Dendritic cell treated with granulocyte-macrophage colony-stimulating factor and Interleukin-4, amounts not matched to agents 40 ng/mL and 50 ng/mL, for 4 days (primary cell): ENCODE results near the gene CFAP300.

Experiments
- H3K27ac Mint-ChIP-seq: one replicate; pipeline ENCODE4 v1.8.0; 2022; ENCODE audit warnings: mild to moderate bottlenecking, mixed read lengths
- H3K27me3 Mint-ChIP-seq: one replicate; pipeline ENCODE4 v1.8.0; 2022; ENCODE audit warnings: mild to moderate bottlenecking, mixed read lengths
- H3K36me3 Mint-ChIP-seq: one replicate; pipeline ENCODE4 v1.8.0; 2022; ENCODE audit warnings: low read depth, mixed read lengths
- H3K4me1 Mint-ChIP-seq: one replicate; pipeline ENCODE4 v1.8.0; 2022; ENCODE audit warnings: low read depth, mixed read lengths
- H3K4me3 Mint-ChIP-seq: one replicate; pipeline ENCODE4 v1.8.0; 2022; ENCODE audit warnings: mild to moderate bottlenecking, moderate library complexity, mixed read lengths
- H3K9me3 Mint-ChIP-seq: one replicate; pipeline ENCODE4 v1.8.0; 2022; ENCODE audit warnings: mixed read lengths
- intact Hi-C: fragments of 100-400 bp; cut with micrococcal nuclease; formaldehyde crosslinking; loops from one replicate; pipeline ENCODE4 v1.15.0; 2022

CFAP300 gene

DNA sequence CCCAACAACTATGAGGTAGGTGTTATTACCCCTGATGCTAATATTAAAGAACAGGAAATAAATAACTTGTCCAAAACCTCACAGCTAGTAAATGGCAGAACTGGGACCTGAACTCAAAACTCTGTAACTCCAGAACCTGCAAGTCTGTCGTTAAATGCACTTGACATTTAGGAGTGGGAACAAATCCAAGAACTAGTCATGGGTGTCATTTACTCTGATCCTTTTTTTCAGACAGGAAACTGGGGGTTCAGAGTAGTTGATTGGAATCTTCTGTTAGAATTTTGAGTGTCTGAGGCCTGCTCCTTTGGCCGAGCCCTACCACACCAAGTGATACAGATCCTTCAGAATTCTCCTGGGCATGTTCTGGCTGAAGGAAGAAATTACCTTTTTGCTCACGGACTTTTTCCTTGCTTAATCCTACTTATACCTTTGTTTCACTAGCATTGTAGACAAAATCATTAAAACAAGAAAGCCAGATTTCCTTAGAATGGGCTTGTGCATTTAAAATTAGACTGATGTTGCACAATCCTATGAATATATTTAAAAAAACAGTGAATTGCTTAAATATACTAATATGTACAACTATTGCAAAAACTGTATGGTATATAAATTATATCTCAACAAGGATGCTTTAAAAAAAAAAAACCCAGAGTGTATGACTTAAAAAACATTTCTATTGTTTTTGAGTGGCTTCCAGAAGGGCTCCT is 61.6 kb downstream of the CFAP300 start:
- Mint-ChIP-seq H3K27me3 (peaks cover 68% of the 10 kb centered on the region), H3K27ac (no peak overlapping the region), H3K4me1 (peaks cover 11% of the 10 kb centered on the region), H3K9me3 (no peaks in the 10 kb centered on the region), H3K36me3 (peaks cover 6% of the 10 kb centered on the region), H3K4me3 (no peak overlapping the region)
- intact Hi-C loops = no loop called here

DNA sequence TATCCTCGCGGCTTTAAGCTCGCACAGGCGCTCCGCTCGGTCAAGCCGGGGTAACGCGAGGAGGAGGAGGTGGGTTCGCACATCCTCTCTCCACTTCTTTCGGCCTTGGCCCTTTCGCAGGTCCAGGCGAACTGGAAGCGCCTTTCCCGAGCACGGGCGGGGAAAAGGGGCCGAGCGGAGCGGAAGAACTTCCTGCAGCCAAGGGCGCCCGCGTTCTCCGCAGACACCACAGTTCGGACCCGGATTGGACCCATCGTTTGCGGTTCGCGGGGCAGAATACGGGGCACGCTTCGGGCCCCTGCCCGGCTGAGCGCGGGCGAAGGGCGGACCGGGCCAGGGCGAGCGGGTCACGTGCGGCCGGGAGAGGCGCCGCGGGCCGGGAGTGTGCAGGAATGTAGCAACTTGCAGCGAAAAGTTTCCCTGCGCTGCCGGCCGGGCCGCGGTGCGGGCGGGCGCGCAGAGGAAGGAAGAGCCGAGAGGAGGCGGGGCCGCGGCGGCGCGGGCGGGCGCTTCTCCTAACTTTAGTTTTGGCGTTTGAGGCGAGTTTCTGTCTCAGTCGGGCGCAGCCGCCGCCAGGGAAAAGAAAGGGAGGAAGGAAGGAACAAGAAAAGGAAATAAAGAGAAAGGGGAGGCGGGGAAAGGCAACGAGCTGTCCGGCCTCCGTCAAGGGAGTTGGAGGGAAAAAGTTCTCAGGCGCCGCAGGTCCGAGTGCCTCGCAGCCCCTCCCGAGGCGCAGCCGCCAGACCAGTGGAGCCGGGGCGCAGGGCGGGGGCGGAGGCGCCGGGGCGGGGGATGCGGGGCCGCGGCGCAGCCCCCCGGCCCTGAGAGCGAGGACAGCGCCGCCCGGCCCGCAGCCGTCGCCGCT is 62.9 kb downstream of the CFAP300 start, which contains the start of gene YAP1:
YAP1 (plus strand) TSS at position 552 of the 865 bp plus-strand sequence. CDS start 402 bp downstream, outside the sequence.
- Mint-ChIP-seq H3K27ac (peak within 1 kb of the TSS; percentile 2), H3K4me3 (peak within 1 kb of the TSS; percentile 81), H3K4me1 (peaks cover 11% of the 10 kb centered on the region), H3K27me3 (peaks cover 66% of the 10 kb centered on the region), H3K9me3 (no peaks in the 10 kb centered on the region), H3K36me3 (peaks cover 6% of the 10 kb centered on the region)
- intact Hi-C loops = no loop called here

DNA sequence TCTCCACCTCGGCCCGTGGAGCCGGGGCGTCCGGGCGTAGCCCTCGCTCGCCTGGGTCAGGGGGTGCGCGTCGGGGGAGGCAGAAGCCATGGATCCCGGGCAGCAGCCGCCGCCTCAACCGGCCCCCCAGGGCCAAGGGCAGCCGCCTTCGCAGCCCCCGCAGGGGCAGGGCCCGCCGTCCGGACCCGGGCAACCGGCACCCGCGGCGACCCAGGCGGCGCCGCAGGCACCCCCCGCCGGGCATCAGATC is 63.4 kb downstream of the CFAP300 start:
- Mint-ChIP-seq H3K4me1 (peaks cover 11% of the 10 kb centered on the region), H3K27ac (no peak overlapping the region), H3K9me3 (no peaks in the 10 kb centered on the region), H3K4me3 (no peak overlapping the region), H3K27me3 (peaks cover 68% of the 10 kb centered on the region), H3K36me3 (peaks cover 6% of the 10 kb centered on the region)
- intact Hi-C loops = no loop called here

DNA sequence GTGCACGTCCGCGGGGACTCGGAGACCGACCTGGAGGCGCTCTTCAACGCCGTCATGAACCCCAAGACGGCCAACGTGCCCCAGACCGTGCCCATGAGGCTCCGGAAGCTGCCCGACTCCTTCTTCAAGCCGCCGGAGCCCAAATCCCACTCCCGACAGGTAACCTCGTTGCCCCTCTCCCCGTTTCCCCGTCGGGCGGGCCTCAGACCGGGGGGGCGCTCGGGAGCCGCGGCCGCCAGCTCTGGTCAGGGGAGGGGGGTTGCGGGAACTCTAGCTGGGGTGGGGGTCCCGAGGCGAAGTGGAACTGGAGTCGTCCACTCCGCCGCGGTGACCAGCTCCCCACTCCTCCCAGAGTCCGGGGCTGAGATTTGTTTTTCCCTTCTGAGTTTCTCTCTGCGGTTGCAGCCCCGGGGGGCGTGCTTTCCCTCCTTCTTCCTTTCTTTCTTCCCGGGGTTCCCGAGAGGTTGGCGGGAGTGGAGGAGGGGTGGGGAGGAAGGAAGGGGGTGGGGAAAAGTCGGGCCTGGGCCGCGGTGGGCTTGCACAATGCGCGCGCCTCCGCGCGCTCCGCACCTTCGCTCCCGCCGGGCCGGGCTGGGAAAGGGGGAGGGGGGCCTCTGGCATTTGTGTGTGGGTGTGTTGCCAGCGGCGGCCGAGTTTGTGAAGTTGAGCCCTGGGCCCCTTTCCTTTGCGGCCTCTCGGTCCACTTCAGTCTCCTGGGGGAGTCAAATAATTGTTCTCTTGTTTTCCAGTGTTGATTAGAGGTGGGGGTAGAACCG is 64.0 kb downstream of the CFAP300 start:
- H3K9me3 Mint-ChIP-seq = no peaks in the 10 kb centered on the region
- peak overlapping the region; percentile 50 for H3K4me3 Mint-ChIP-seq
- H3K27ac Mint-ChIP-seq = no peak overlapping the region
- H3K27me3 Mint-ChIP-seq = peaks cover 69% of the 10 kb centered on the region
- intact Hi-C loops = no loop called here
- peaks cover 11% of the 10 kb centered on the region for H3K4me1 Mint-ChIP-seq
- peaks cover 6% of the 10 kb centered on the region for H3K36me3 Mint-ChIP-seq

DNA sequence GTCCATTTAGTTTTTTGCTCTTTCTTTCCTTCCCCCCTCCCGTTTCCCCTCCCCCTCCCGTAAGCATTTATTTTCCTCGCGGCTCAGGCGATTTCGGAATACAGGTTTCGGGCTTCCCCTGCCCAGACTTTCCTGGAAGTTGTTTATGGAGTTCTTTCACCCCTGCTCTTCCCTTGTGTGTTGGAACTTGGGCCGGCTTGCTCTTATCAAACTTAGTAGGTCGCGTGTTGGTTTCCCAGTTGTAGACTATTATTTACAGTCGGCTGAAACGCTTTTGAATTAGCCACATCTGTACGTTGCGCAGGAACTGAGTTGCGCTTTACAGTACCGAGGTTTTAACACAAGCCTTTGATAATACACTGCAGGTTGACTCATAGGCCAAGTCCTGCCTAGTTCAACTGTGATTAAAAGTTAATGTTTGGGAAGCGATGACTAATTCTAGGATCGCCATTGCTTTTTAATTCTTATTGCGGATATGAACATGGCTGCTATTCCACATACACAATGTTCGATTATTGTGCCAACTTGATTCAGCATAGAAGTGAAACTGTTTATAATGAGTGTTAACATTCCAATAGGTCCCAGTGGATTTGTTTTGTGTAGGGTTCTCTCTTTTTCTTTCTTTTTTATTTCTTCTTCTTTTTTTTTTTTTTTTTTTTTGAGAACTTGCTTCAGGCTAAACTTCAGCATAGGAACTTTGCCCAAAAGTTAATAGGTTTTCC is 64.7 kb downstream of the CFAP300 start:
- H3K27ac Mint-ChIP-seq = no peak overlapping the region
- H3K4me3 Mint-ChIP-seq = no peak overlapping the region
- peaks cover 6% of the 10 kb centered on the region for H3K36me3 Mint-ChIP-seq
- H3K27me3 Mint-ChIP-seq = peaks cover 77% of the 10 kb centered on the region
- intact Hi-C loops = no loop called here
- peaks cover 11% of the 10 kb centered on the region for H3K4me1 Mint-ChIP-seq
- H3K9me3 Mint-ChIP-seq = no peaks in the 10 kb centered on the region

DNA sequence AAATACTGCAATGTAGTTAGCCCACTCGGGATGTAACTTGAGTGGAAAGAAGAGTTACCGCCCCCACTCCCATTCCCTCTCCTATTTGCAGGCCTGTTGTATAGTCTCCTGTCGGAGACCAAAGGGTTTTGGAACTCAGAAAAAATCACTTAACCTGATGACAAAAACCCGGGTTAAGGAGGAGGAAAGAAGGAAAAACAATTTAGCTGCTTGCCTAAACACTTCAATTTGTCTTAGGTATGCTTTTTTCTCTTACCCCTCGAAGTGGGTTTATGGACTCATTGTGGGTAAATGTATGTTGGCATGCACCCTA is 65.2 kb downstream of the CFAP300 start:
- no peak overlapping the region for H3K4me3 Mint-ChIP-seq
- intact Hi-C loops = no loop called here
- no peaks in the 10 kb centered on the region for H3K9me3 Mint-ChIP-seq
- peaks cover 6% of the 10 kb centered on the region for H3K36me3 Mint-ChIP-seq
- peaks cover 77% of the 10 kb centered on the region for H3K27me3 Mint-ChIP-seq
- no peak overlapping the region for H3K27ac Mint-ChIP-seq
- H3K4me1 Mint-ChIP-seq = peaks cover 11% of the 10 kb centered on the region

DNA sequence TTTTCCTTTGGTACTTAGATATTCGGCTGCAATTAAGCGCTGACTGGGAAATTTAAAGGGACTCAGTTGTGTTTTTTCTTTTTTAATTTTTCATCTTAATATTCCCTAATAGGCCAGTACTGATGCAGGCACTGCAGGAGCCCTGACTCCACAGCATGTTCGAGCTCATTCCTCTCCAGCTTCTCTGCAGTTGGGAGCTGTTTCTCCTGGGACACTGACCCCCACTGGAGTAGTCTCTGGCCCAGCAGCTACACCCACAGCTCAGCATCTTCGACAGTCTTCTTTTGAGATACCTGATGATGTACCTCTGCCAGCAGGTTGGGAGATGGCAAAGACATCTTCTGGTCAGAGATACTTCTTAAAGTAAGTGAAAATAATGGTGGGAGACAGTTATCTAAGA is 66.8 kb downstream of the CFAP300 start:
- H3K9me3 Mint-ChIP-seq = no peaks in the 10 kb centered on the region

DNA sequence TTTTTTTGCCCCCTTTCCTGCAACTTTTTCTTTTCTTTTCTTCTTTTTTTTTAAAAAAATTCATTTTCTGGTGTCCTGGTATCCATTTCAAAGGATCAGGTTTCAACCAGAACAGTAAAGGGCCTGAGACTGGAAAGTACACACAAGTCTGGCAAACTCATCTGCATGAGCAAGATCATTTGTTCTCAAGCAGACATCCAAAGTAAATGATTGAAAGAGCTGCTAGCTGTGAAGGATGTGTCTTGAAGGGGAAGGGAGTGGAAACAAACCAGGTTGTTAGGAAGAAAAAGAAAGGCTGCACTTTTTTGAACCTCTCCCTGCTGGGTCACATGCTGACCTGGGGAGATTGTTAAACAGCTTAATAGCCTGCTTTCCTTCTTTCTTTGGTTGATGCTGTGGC is 68.3 kb downstream of the CFAP300 start:
- Mint-ChIP-seq H3K9me3 (no peaks in the 10 kb centered on the region), H3K4me1 (no peaks in the 10 kb centered on the region), H3K27me3 (peaks cover 63% of the 10 kb centered on the region), H3K4me3 (no peak overlapping the region), H3K27ac (no peak overlapping the region), H3K36me3 (peaks cover under 1% of the 10 kb centered on the region)
- intact Hi-C loops = no loop called here

More for the DNA sequence above, 66.8 kb downstream of the CFAP300 start:
- no peak overlapping the region for H3K27ac Mint-ChIP-seq
- peaks cover 6% of the 10 kb centered on the region for H3K36me3 Mint-ChIP-seq
- peaks cover 70% of the 10 kb centered on the region for H3K27me3 Mint-ChIP-seq
- intact Hi-C loops = no loop called here
- H3K4me1 Mint-ChIP-seq = peaks cover 11% of the 10 kb centered on the region
- H3K4me3 Mint-ChIP-seq = no peak overlapping the region

DNA sequence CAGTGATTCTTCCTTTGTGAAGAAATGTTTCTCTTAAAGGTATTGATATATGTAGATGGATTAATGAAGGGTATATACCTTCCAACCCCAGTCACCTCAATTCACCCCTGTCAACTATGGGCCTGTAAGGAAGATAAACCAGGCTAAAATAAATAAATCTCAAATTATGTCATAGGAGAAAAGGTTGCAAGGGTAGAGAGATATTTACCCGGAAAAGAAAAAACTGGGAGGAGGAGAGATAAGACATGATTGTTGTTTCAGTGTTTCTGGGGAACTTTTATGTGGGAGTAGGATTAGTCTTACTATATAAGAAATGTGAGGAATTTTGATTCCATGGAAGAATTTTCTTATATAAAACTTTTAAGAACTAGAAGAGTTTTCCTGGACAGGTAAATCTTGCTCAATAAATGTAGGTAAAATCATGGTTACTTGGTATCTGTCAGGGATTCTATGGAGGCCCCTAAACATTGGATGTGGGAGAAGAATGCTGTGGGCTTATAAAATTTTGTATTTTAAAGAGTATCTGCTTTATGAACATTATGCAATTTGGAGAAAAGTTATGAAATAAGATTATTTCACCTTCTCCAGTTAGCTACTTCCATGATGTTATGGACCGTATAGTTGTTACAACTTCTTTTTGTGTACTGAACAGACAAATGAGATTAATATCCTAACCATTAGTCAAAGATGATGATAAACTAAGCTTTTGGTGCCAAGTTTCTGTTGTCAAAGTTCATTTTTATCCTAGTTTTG is 69.4 kb downstream of the CFAP300 start:
- no peaks in the 10 kb centered on the region for H3K9me3 Mint-ChIP-seq
- no peaks in the 10 kb centered on the region for H3K4me1 Mint-ChIP-seq
- no peak overlapping the region for H3K27ac Mint-ChIP-seq
- H3K36me3 Mint-ChIP-seq = no peaks in the 10 kb centered on the region
- intact Hi-C loops = no loop called here
- no peak overlapping the region for H3K4me3 Mint-ChIP-seq
- H3K27me3 Mint-ChIP-seq = peaks cover 63% of the 10 kb centered on the region

DNA sequence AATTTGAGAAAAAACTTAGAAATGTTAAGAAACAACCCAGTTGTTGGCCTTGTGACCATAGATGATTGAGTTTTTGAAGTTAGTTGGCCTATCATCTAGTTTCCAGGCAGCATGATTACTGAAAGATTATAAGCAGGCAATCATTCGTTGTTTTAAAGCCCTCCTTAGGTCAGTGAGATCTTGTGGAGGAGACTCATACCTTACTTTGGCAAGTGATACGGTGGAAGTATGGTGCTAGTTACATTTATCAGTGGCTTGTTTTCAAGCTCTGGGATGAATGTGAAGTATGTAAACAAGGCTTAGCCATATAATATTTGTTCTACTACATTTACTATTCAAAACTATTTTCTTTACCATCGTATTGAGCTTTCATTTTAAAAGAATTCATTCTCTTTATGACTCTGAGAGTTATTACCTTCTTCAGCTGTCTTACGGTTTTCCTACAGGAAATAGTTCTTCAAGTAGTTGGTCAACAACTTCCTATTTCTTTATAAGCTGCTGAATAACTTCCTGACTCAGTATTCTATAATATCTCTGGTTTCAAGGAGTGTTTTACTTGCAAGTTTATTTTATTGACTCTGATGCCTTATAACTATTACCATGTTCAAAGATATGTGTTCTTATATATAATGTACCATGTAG is 70.4 kb downstream of the CFAP300 start:
- Mint-ChIP-seq H3K27ac (no peak overlapping the region), H3K36me3 (no peaks in the 10 kb centered on the region), H3K4me1 (no peaks in the 10 kb centered on the region), H3K27me3 (peaks cover 63% of the 10 kb centered on the region), H3K4me3 (no peak overlapping the region), H3K9me3 (no peaks in the 10 kb centered on the region)
- intact Hi-C loops = no loop called here

DNA sequence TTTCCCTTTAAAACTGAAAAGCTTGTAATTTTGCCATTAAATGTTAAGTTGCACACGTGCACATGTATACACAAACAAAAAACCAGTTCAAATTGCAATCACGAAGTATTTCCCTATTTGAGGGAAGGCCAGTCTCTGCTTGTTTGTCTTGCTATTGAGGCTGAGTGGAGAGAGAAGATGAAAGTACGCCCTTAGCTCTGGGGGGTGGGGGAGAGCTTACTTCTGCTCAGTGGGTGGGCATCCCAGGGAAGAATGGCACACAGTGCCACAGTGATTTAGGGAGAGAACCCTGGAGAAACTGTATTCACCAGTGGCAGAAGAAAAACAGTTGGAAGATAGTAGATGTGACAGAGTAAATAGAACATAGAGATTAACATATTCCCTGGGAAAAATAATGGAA is 71.7 kb downstream of the CFAP300 start:
- Mint-ChIP-seq H3K27me3 (peaks cover 71% of the 10 kb centered on the region), H3K36me3 (no peaks in the 10 kb centered on the region), H3K27ac (no peak overlapping the region), H3K9me3 (no peaks in the 10 kb centered on the region), H3K4me1 (no peaks in the 10 kb centered on the region), H3K4me3 (no peak overlapping the region)
- intact Hi-C loops = no loop called here

DNA sequence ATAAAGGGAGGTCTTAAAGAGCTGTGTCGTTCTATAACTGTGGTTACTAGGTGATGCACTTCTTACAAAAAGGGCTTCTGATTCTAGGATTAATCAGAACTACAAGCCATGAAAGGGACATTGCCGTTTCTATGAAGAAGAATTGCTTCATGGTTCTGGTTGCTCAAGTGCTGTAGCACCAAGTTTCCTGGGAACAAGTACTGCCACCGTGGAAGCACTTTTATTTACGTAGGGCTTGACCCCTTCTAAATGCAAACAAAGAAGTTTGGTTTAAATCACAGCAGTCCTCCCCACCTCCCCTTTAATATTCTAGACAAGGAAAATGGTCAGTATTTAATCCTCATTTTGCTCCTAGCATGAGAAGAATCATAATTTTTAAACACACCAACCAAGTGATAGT is 72.8 kb downstream of the CFAP300 start:
- H3K4me1 Mint-ChIP-seq = no peaks in the 10 kb centered on the region
- H3K27me3 Mint-ChIP-seq = peaks cover 76% of the 10 kb centered on the region
- no peaks in the 10 kb centered on the region for H3K36me3 Mint-ChIP-seq
- intact Hi-C loops = no loop called here
- H3K9me3 Mint-ChIP-seq = no peaks in the 10 kb centered on the region
- H3K4me3 Mint-ChIP-seq = no peak overlapping the region
- H3K27ac Mint-ChIP-seq = no peak overlapping the region

DNA sequence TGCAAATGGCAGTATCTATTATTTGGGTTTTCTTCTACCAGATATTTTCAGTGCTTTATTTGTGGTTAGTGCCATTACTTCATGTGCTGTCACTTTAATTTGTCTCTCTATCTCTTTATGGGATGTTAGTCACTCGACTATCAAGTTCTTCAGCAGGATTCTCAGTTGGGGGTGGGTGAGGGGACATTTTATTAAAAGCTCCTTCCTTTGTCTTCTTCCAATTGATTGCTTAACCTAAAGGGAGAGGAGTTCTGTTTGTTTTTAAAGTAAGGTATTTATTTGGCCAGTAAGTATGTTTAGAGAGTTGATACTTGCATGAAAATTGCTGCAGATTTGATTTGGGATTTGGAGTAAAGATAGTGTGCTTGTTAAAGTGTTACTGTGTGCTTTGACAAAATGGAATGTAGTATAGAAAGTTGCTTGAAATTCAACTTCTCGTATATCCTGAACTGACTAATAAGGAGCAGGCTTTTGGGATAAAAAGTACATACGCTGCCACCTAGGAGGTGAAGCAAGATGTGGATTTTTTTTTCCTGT is 73.3 kb downstream of the CFAP300 start:
- Mint-ChIP-seq H3K36me3 (no peaks in the 10 kb centered on the region), H3K4me3 (no peak overlapping the region), H3K4me1 (no peaks in the 10 kb centered on the region), H3K27me3 (peaks cover 72% of the 10 kb centered on the region), H3K27ac (no peak overlapping the region), H3K9me3 (no peaks in the 10 kb centered on the region)
- intact Hi-C loops = no loop called here
